H9 (cell line): Measurements from ENCODE around the gene SPEG. TPM values are rescaled to one million over a fixed set of nuclear protein-coding genes. Genes with fewer than 3 reads are reported as not detected.

ENCODE experiments used
- DNase-seq: peaks from one replicate; pipeline ENCODE4 v3.0.0-alpha.2; 2017
- H2AFZ ChIP-seq: one replicate; pipeline ENCODE4 v1.6.1; 2013; ENCODE audit warnings: mild to moderate bottlenecking, low read length, control low read depth, moderate library complexity
- H2AK5ac ChIP-seq: 2 replicates; pipeline ENCODE4 v1.6.1; 2013; ENCODE audit warnings: low read length, control low read depth, mixed read lengths; ENCODE audit not compliant: insufficient read length
- H2BK120ac ChIP-seq: one replicate; pipeline ENCODE4 v1.6.1; 2013; ENCODE audit warnings: low read depth, mild to moderate bottlenecking, low read length, control low read depth, inconsistent platforms; ENCODE audit not compliant: poor library complexity, severe bottlenecking
- H2BK12ac ChIP-seq: 2 replicates; pipeline ENCODE4 v1.6.1; 2013; ENCODE audit warnings: low read length, control low read depth, mixed read lengths, low read depth; ENCODE audit not compliant: insufficient read length
- H2BK15ac ChIP-seq: 2 replicates; pipeline ENCODE4 v1.6.1; 2013; ENCODE audit warnings: low read depth, low read length, control low read depth
- H2BK20ac ChIP-seq: one replicate; pipeline ENCODE4 v1.6.1; 2013; ENCODE audit warnings: low read depth, mild to moderate bottlenecking, low read length, control low read depth, inconsistent platforms; ENCODE audit not compliant: poor library complexity, severe bottlenecking
- H2BK5ac ChIP-seq: 2 replicates; pipeline ENCODE4 v1.6.1; 2013; ENCODE audit warnings: low read length, control low read depth, mixed read lengths; ENCODE audit not compliant: insufficient read length
- H3K14ac ChIP-seq: 2 replicates; pipeline ENCODE4 v1.6.1; 2013; ENCODE audit warnings: low read length, control low read depth; ENCODE audit not compliant: insufficient read depth
- H3K18ac ChIP-seq: 2 replicates; pipeline ENCODE4 v1.6.1; 2013; ENCODE audit warnings: low read depth, mild to moderate bottlenecking, mixed read lengths, low read length, control low read depth; ENCODE audit not compliant: insufficient read length
- H3K23ac ChIP-seq: 2 replicates; pipeline ENCODE4 v1.6.1; 2013; ENCODE audit warnings: low read length, control low read depth, mixed read lengths, low read depth; ENCODE audit not compliant: insufficient read length
- H3K23me2 ChIP-seq: 2 replicates; pipeline ENCODE4 v1.6.1; 2013; ENCODE audit warnings: low read depth, mild to moderate bottlenecking, mixed read lengths, low read length, control low read depth; ENCODE audit not compliant: insufficient read length, poor library complexity, severe bottlenecking
- H3K27ac ChIP-seq: 2 replicates; pipeline ENCODE4 v1.5.1; 2013; ENCODE audit warnings: low read length, control low read depth, mixed read lengths, low read depth; ENCODE audit not compliant: insufficient read length
- H3K27me3 ChIP-seq: 2 replicates; pipeline ENCODE4 v1.6.1; 2013; ENCODE audit warnings: low read length, control low read depth, inconsistent platforms; ENCODE audit not compliant: insufficient read depth
- H3K4ac ChIP-seq: 2 replicates; pipeline ENCODE4 v1.6.1; 2013; ENCODE audit warnings: low read depth, mild to moderate bottlenecking, control low read depth, inconsistent platforms, low read length, moderate library complexity
- H3K4me1 ChIP-seq: 2 replicates; pipeline ENCODE4 v1.6.1; 2013; ENCODE audit warnings: low read length, control low read depth, inconsistent platforms; ENCODE audit not compliant: insufficient read depth
- H3K4me2 ChIP-seq: 2 replicates; pipeline ENCODE4 v1.6.1; 2013; ENCODE audit warnings: low read length, control low read depth, mixed read lengths; ENCODE audit not compliant: insufficient read length, insufficient read depth
- H3K56ac ChIP-seq: 2 replicates; pipeline ENCODE4 v1.6.1; 2013; ENCODE audit warnings: low read depth, mild to moderate bottlenecking, mixed read lengths, low read length, control low read depth; ENCODE audit not compliant: insufficient read length
- H3K79me1 ChIP-seq: 2 replicates; pipeline ENCODE4 v1.6.1; 2013; ENCODE audit warnings: low read depth, mild to moderate bottlenecking, moderate library complexity, low read length, control low read depth, inconsistent platforms; ENCODE audit not compliant: insufficient read depth, poor library complexity, severe bottlenecking
- H3K79me2 ChIP-seq: 2 replicates; pipeline ENCODE4 v1.6.1; 2013; ENCODE audit warnings: low read length, control low read depth, inconsistent platforms; ENCODE audit not compliant: insufficient read depth
- H3K9ac ChIP-seq: 2 replicates; pipeline ENCODE4 v1.6.1; 2013; ENCODE audit warnings: low read length, control low read depth, mixed read lengths; ENCODE audit not compliant: insufficient read length; ENCODE audit errors: extremely low read depth
- H3K9me3 ChIP-seq: one replicate; pipeline ENCODE4 v1.6.1; 2013; ENCODE audit warnings: low read depth, low read length, inconsistent platforms; ENCODE audit not compliant: control insufficient read depth
- H3T11ph ChIP-seq: one replicate; pipeline ENCODE4 v1.6.1; 2013; ENCODE audit warnings: mild to moderate bottlenecking, low read length, control low read depth, inconsistent platforms
- H4K20me1 ChIP-seq: one replicate; pipeline ENCODE4 v1.6.1; 2013; ENCODE audit not compliant: control insufficient read depth, insufficient read length, insufficient read depth
- H4K5ac ChIP-seq: 2 replicates; pipeline ENCODE4 v1.6.1; 2013; ENCODE audit warnings: low read depth, mild to moderate bottlenecking, mixed read lengths, low read length, control low read depth; ENCODE audit not compliant: insufficient read length
- H4K8ac ChIP-seq: replicated peaks from 2 replicates; pipeline ENCODE4 v1.6.1; 2013; ENCODE audit warnings: low read length, control low read depth, mixed read lengths, low read depth; ENCODE audit not compliant: insufficient read length
- H4K91ac ChIP-seq: 2 replicates; pipeline ENCODE4 v1.6.1; 2013; ENCODE audit warnings: low read depth, mild to moderate bottlenecking, moderate library complexity, mixed read lengths, low read length, control low read depth; ENCODE audit not compliant: insufficient read length
- H3K27ac Mint-ChIP-seq, 3 experiments: 2 replicates in 2 of 3; 3 replicates in 1 of 3; pipeline ENCODE4 v1.8.0; 2020 to 2021; ENCODE audit warnings: mixed read lengths in 3 of 3, mild to moderate bottlenecking in 1 of 3, moderate library complexity in 1 of 3
- H3K27me3 Mint-ChIP-seq: 2 replicates; pipeline ENCODE4 v1.8.0; 2021; ENCODE audit warnings: low read depth, mild to moderate bottlenecking, moderate library complexity, mixed read lengths
- H3K36me3 Mint-ChIP-seq, 3 experiments: 2 replicates in 2 of 3; 3 replicates in 1 of 3; pipeline ENCODE4 v1.8.0; 2020 to 2021; ENCODE audit warnings: low read depth in 3 of 3, mixed read lengths in 3 of 3; ENCODE audit not compliant: insufficient read depth in 1 of 3
- H3K4me1 Mint-ChIP-seq, 2 experiments: 2 replicates each; pipeline ENCODE4 v1.8.0; 2020; ENCODE audit warnings: mixed read lengths in 2 of 2
- H3K4me3 Mint-ChIP-seq, 2 experiments: 2 replicates in 1 of 2; 3 replicates in 1 of 2; pipeline ENCODE4 v1.8.0; 2020 to 2021; ENCODE audit warnings: mild to moderate bottlenecking in 2 of 2, mixed read lengths in 2 of 2, moderate library complexity in 1 of 2
- H3K9me3 Mint-ChIP-seq, 2 experiments: 2 replicates in 1 of 2; 3 replicates in 1 of 2; pipeline ENCODE4 v1.8.0; 2020; ENCODE audit warnings: mild to moderate bottlenecking in 2 of 2, mixed read lengths in 2 of 2, moderate library complexity in 1 of 2
- WGBS: extraction: QIAGEN DNeasy Blood & Tissue Kit; methylation state at CpG from one replicate; pipeline ENCODE4 v1.1.7; 2013; ENCODE audit warnings: missing lambda C conversion rate, low lambda C conversion rate, mixed read lengths; ENCODE audit not compliant: insufficient read length; ENCODE audit errors: extremely low coverage; 5-methylcytosine and 5-hydroxymethylcytosine counted together
- total RNA-seq: library from RNA; stranded (reverse); gene quantifications from 2 replicates; pipeline ENCODE4 v1.2.1, GENCODE V29; 2021
- TF ChIP-seq, protein P1 (sequence below): fragments of 200-600 bp; sonication (generic); conservative IDR thresholded peaks from 3 replicates; pipeline ENCODE4 v1.8.0; 2021; ENCODE audit warnings: antibody characterized with exemption, mild to moderate bottlenecking

The SPEG gene
- total RNA-seq, 1 experiment from 2014 or later: 23.7 TPM

DNA sequence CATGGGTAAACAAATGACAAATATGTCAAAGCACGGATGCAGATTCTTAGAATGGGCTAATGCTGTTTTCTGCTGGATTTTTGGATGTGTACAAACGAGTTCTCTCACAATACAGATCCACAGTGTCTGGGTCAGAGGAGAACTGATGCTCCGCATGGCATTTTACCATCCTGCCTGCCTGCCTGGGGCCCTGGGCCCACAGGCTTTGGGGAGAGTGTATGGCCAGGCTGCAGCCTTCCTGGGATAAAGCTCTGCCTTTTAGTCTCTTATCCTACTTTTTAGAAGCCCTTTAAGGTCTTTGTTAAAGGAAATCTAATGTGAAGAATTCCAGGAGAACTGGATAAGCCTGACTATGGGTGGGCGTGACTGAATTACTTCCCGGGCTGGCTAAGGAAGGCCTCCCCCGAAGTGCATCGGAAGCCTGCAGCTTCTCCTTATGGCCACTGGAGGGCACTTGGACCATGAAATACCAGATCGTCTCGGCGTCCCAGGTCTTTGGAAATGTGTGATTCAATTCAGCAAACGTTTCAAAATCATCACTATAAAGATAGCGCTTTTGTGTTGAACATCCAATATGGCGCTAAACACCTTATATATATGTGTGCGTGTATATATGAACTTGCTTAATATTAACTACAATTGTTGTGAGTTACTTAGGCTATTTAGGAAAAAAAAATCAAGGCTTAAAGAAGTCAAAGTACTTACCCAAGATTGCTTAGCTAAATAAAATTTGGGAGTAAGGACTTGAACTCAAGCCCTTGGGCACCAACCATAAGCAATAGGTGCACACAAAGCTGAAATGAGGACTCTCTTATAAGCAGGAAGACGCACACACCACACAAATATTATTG lies 31.8 kb upstream of the SPEG start:
- no peak overlapping the region for H3T11ph ChIP-seq
- no peak overlapping the region for H4K5ac ChIP-seq
- no peak overlapping the region for H2BK15ac ChIP-seq
- DNase-seq: peak; percentile 84
- H2BK120ac ChIP-seq: no peak overlapping the region
- H2AFZ ChIP-seq: no peak overlapping the region
- no peaks in the 10 kb centered on the region for H3K4me1 ChIP-seq
- Mint-ChIP-seq H3K27ac (no peak overlapping the region), H3K4me1 (peaks cover 33 to 45% of the 10 kb centered on the region in 2 experiments), H3K4me3 (no peak overlapping the region), H3K36me3 (no peaks in the 10 kb centered on the region), H3K9me3 (no peaks in the 10 kb centered on the region; a peak in 1 of 5 replicates), H3K27me3 (peaks cover 7% of the 10 kb centered on the region)
- TF ChIP-seq, protein P1, sequence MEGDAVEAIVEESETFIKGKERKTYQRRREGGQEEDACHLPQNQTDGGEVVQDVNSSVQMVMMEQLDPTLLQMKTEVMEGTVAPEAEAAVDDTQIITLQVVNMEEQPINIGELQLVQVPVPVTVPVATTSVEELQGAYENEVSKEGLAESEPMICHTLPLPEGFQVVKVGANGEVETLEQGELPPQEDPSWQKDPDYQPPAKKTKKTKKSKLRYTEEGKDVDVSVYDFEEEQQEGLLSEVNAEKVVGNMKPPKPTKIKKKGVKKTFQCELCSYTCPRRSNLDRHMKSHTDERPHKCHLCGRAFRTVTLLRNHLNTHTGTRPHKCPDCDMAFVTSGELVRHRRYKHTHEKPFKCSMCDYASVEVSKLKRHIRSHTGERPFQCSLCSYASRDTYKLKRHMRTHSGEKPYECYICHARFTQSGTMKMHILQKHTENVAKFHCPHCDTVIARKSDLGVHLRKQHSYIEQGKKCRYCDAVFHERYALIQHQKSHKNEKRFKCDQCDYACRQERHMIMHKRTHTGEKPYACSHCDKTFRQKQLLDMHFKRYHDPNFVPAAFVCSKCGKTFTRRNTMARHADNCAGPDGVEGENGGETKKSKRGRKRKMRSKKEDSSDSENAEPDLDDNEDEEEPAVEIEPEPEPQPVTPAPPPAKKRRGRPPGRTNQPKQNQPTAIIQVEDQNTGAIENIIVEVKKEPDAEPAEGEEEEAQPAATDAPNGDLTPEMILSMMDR: peak; percentile 96
- no peak overlapping the region for H4K91ac ChIP-seq
- no peak overlapping the region for H3K27ac ChIP-seq
- no peaks in the 10 kb centered on the region for H3K23me2 ChIP-seq
- no peak overlapping the region for H3K4me2 ChIP-seq
- no peak overlapping the region for H4K8ac ChIP-seq
- H3K18ac ChIP-seq: no peak overlapping the region
- H2BK5ac ChIP-seq: no peak overlapping the region
- no peaks in the 10 kb centered on the region for H3K79me1 ChIP-seq
- H3K4ac ChIP-seq: no peak overlapping the region
- no peak overlapping the region for H2BK12ac ChIP-seq
- H3K9me3 ChIP-seq: no peaks in the 10 kb centered on the region
- no peak overlapping the region for H3K9ac ChIP-seq
- no peaks in the 10 kb centered on the region for H3K79me2 ChIP-seq
- no peaks in the 10 kb centered on the region for H3K27me3 ChIP-seq
- no peak overlapping the region for H3K14ac ChIP-seq
- H3K23ac ChIP-seq: no peak overlapping the region
- no peaks in the 10 kb centered on the region for H4K20me1 ChIP-seq
- no peak overlapping the region for H2BK20ac ChIP-seq
- H2AK5ac ChIP-seq: no peak overlapping the region
- no CpG with 5 or more reads among the region's 15 CpGs for WGBS
- H3K56ac ChIP-seq: no peak overlapping the region
